CD4-positive, alpha-beta T cell treated with Interleukin-17A for 1 hour (primary cell): Measurements from ENCODE around the gene PRKG2.
A peak's percentile ranks its signal among the peaks of the same experiment; 100 is the strongest.

Experiments used
- DNase-seq: peaks from one replicate; pipeline ENCODE4 v3.0.0-alpha.2; 2020

Gene PRKG2

DNA sequence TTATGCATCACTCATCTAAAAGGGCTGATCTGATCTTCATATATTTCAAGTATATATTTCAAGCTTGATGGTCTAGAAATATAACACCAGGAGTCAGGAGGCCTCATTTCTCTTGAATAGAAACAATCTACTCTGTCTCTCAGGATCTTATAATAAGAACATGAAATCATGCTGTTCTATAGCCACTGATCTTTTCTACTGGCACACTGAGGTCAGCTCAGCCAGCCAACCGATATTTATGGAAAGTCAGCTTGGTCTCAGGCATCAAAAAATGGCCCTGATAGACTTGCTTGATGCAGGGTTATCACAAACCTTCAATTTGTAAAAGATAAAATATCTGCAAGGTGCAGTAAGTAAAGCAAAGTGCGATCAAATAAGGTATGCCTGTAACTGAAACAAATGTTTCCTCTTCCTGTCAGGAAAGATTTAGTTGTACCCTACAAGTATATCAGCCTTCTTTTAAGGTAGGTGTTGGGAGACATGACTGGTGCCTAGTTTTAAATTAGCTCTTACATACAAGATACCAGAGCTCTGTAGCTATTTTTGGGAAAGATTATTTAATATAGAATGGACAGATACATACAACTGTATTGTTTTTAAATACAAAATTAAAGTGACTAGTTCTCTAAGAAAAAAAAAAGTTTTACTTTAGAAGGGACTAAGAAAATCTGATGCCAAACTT lies 121.2 kb downstream of the PRKG2 start:
- no peak for DNase-seq

GRCh38 chr4:81085979-81086378 lies 129.0 kb downstream of the PRKG2 start:
- no peak for DNase-seq

DNA sequence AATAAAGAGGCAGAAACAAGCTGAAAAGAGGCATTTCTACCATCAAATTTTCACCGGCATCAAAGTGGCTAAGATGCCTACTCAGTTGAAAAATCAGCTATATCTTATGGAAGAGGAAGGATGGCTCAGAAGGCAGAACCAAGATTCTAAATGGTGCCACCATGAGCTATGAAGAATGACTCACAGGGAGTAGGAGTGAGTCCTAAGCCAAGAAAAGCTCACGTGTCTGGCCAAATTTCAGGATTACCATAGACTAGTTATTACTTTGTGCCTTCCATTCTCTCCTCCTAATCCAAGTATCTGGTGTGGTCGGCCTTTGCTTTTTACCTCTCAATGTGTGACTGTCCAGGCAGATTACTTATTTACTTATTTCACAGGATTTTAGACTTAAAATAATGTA lies 129.7 kb downstream of the PRKG2 start:
- no peak for DNase-seq

- no peak for DNase-seq
Observed at GRCh38 chr4:81084634-81085033, 130.4 kb downstream of the PRKG2 start.

- no peak for DNase-seq
Observed at GRCh38 chr4:81084029-81084428, 131.0 kb downstream of the PRKG2 start.

DNA sequence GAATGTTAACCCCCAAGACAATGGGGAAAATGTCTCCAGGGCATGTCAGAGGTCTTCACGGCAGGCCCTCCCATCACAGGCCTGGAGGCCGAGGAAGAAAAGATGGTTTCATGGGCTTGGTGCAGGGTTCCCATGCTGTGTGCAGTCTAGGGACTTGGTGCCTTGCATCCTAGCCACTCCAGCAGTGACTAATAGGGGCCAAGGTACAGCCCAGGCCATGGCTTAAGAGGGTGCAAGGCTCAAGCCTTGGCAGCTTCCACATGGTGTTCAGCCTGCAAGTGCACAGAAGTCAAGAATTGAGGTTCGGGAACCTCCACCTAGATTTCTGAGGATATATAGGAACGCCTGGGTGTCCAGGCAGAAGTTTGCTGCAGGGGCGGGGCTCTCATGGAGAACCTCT lies 133.9 kb downstream of the PRKG2 start:
- no peak for DNase-seq

- no peak for DNase-seq
Observed at GRCh38 chr4:81071013-81071412, 144.0 kb downstream of the PRKG2 start.

- peak; percentile 71 for DNase-seq
Observed at GRCh38 chr4:81069706-81070331, 145.2 kb downstream of the PRKG2 start.

DNA sequence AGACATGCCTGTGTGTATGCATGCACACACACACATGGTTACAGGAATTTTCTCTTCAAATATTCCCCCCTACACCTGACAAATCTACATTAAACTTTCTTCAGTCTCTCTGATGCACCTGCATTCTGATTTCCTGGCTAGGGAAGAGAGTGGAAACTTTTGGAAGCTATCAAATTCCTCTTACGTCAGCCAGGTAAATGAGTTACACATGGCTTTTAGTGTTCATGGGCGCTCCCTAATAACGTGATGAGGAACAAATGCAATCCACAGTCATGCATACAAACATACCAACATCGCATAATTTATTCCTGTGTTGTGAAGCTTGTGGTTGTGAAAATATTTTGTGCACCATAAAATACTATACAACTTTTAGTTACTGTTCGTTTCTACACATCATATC lies 149.6 kb downstream of the PRKG2 start:
- no peak for DNase-seq

GRCh38 chr4:81062001-81062400 lies 153.0 kb downstream of the PRKG2 start:
- no peak for DNase-seq

- no peak for DNase-seq
Observed at GRCh38 chr4:81061344-81061730, 153.7 kb downstream of the PRKG2 start.

- DNase-seq = no peak
Observed at GRCh38 chr4:81060587-81061343, 154.3 kb downstream of the PRKG2 start.

GRCh38 chr4:81058621-81059020 lies 156.4 kb downstream of the PRKG2 start:
- no peak for DNase-seq

- peak; percentile 39 for DNase-seq
Observed at GRCh38 chr4:81052119-81053068, 162.6 kb downstream of the PRKG2 start.

DNA sequence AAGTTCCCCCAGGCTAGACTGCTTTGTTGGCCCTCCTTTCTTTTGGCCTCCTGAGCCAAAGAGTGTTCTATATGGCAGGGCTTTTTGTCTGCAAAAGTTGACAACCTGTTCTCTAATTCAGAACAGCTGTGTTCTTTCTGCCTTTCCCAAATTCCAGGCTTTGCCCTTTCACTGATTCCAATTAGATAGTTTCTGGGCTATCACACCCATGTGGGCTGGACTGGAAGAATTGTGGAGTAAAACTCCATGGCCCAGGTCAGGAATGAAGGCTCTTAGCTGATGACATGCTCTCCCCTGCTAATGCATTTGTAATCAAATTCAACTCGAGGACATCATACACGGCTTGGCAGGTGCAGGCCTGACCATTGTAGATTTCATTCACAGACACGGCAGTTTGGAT lies 165.1 kb downstream of the PRKG2 start:
- no peak for DNase-seq

DNA sequence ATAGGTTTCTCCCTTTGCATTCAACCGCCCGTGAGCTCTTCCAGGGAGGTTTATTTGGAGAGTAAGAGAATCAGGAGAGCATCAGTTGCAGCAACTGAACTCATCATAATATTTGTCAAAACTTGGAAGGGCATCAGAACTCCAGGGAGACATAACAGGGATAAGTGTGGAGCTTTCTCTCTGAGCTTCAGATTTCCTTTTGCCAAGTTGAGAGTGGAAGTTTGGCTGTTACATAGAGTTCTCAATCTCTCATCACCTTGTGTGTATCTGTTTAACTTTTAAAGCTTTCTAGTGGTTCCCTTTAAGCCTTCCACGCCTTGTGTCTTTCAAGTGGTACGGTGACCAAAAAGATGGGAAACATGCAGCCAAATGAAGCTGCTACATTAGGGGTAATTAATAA lies 165.7 kb downstream of the PRKG2 start:
- DNase-seq = no peak

DNA sequence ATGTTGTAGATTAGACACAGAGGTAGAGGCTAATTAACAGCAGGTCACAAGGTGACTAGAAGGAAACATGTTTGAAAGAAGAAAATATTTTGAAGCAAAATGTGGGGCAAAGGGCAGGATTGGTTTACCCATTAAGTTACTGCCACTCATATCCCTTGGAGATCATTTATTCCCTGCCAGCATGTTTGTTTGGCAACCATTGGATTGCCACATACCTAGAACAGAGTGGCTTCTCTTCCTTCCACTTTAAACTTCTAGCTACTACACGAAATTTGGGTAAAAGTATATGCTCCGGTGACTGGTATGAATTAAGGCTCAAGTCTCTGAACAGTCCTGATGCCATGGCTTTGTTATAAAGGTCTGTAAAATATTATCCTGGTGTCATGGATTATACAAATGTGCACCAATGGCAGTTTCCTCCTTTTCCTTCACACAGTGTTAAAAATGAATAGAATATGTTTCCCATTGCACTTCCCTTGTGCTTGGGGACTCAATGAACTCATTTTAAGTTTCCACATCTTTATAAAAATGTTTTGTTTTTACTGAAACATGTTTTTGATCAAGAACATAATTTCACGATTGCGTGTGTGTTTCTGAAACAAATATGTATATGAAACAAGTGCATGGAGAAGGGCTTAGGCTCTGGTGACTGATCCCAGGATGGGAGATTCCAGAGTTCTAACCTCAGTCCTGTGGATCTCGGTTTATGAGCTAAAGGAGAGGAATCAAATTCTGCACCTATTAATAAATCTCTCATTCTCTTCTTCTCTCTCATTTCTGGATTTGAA lies 172.2 kb downstream of the PRKG2 start:
- DNase-seq = no peak

- DNase-seq = peak; percentile 51
Observed at GRCh38 chr4:81040012-81040659, 174.9 kb downstream of the PRKG2 start.

- no peak for DNase-seq
Observed at GRCh38 chr4:81039351-81039972, 175.6 kb downstream of the PRKG2 start.

DNA sequence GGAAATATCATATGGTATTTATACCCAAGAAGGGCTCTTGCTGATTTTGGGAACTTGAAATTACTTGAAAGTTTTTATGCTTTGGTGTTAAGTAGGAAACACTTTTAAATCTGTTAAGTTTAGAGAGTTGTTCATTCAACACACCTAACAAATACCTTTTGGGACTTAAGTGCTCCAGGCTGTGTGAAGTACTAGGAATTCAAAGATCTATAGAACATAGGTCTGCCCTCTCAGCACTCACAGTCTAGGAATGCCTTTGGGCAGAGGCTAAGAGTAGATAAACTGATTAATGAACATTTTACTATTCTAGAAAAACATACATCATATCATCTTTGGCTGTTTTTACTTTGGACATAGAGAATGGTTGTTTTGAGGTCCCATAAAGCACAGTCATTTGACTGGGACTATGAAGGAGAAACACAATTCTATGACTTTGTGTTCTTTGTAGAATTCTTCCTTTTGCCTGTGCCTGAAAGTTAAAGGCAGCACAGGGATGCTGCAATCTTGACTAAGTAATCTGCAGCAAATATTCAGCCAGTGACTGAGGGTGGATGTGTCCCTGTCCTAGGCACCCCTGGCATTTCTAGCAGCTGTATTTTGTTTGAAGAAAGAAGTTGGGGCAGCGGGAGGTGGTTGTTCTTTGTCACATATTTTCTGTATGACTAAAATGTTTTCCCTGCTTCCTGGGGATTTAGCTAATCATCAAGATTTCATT lies 176.2 kb downstream of the PRKG2 start:
- DNase-seq = no peak
